ENCODE measurements around the gene OBSL1. TPM values are rescaled to one million over a fixed set of nuclear protein-coding genes. Genes with fewer than 3 reads are reported as not detected.
A peak's percentile ranks its signal among the peaks of the same experiment; 100 is the strongest.

The OBSL1 gene
- total RNA-seq: 10 to 100 TPM; 65.3 to 76.7 TPM
- 100 to 1,000 TPM in 1 of 2 donors, 10 to 100 TPM in 1; 17.8 to 243 TPM for polyA plus RNA-seq
- long read RNA-seq, donor 1, transcript OBSL1-202 (9 exons, 3,297 nt): major isoform, 11 of 82 reads
- long read RNA-seq, donor 1, partial matches to known transcripts: 54 of 82 reads
- long read RNA-seq, donor 1, other reads (novel, unspliced or antisense): 15 of 82 reads
- long read RNA-seq, donor 2, full-length matches to known transcripts: 31 of 74 reads
- long read RNA-seq, donor 2, partial matches to known transcripts: 29 of 74 reads
- long read RNA-seq, donor 2, other reads (novel, unspliced or antisense): 14 of 74 reads

- Histone ChIP-seq H3K36me3 (ENCODE audit: control insufficient read depth in 1 of 2, insufficient read depth in 2 of 2, low read length in 1 of 2) (no peaks in the 10 kb centered on the region), H3K27ac (ENCODE audit: low read depth in 1 of 2, low read length in 2 of 2) (peak within 1 kb of the TSS; percentile 47 to 76), H3K4me3 (ENCODE audit: low read length in 2 of 2) (peak within 1 kb of the TSS; percentile 79 to 91), H3K9me3 (ENCODE audit: control insufficient read depth, low read length) (no peaks in the 10 kb centered on the region), H3K4me1 (ENCODE audit: control insufficient read depth in 1 of 2, insufficient read depth in 2 of 2, low read length in 2 of 2) (no peaks in the 10 kb centered on the region), H3K27me3 (ENCODE audit: control insufficient read depth in 1 of 2, insufficient read depth in 2 of 2, low read length in 1 of 2) (no peaks in the 10 kb centered on the region)
- intact Hi-C loops (cut with DNase I): loop anchor here in 1 of 2 donors (1.0 to 2.0 kb wide), 2 partner anchors 26 to 117 kb away; partner anchors contain the start of gene STK11IP
- DNase-seq (peak; percentile 82 to 89), ATAC-seq (ENCODE audit: low FRiP score) (peak; percentile 79)
- 3% methylated on average over 31 to 42 of the region's 42 CpGs for WGBS, 2 donors
Observed at GRCh38 chr2:219571311-219572236, at the start of gene OBSL1. OBSL1 (minus strand) TSS chr2:219571539; CDS start chr2:219571232, 307 bp downstream.

DNA sequence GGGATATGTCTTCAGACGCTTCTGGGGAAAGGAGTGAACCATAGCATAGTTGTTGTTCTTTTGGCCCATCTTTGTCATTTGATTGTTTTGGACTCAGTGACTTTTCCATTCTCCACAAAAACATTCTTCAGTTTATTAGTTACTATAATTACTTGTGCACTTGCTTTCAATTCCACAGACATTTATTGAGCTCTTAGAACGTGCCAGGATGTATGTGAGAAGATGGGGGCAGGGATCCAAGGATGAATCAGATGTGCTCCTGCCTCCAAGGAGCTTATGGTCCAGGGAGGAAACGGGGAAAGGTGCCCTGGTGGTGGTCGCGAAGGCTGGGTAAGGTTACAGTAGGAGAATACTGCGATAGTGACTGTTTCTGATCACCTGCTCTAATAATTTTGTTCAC lies 49.2 kb upstream of the OBSL1 start:
- H3K27ac ChIP-seq (ENCODE audit: low read depth in 1 of 2, low read length in 2 of 2): no peak overlapping the region

DNA sequence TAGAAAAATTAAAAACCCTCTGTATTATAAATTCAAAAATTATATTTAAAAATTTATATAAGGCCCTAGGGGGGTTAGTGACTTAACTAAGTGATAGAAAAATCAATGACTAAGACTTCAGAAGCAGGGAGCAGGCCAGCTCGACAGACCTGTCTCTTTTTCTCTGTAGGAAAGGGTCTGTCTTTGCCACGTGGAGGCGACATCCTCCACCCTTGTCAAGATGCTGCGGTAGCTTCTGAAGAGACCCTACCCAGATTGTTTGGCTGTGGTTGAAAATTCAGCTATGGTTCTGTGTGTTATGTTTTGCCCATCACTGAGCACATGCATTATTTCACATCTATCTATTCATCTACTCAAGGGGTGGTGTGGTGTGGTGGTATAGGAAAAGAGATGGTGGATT lies 47.9 kb upstream of the OBSL1 start:
- intact Hi-C loops (cut with DNase I): no loop called here
- no peak overlapping the region for H3K4me3 ChIP-seq (ENCODE audit: low read length in 2 of 2)
- WGBS, 2 donors: 81% methylated on average over 4 of the region's 4 CpGs
- peaks cover 0 to 5% of the 10 kb centered on the region in 2 donors for H3K36me3 ChIP-seq (ENCODE audit: control insufficient read depth in 1 of 2, insufficient read depth in 2 of 2, low read length in 1 of 2)
- no peaks in the 10 kb centered on the region for H3K27me3 ChIP-seq (ENCODE audit: control insufficient read depth in 1 of 2, insufficient read depth in 2 of 2, low read length in 1 of 2)
- no peaks in the 10 kb centered on the region for H3K9me3 ChIP-seq (ENCODE audit: control insufficient read depth, low read length)
- no peaks in the 10 kb centered on the region for H3K4me1 ChIP-seq (ENCODE audit: control insufficient read depth in 1 of 2, insufficient read depth in 2 of 2, low read length in 2 of 2)
- DNase-seq (no peak), ATAC-seq (ENCODE audit: low FRiP score) (no peak)
- H3K27ac ChIP-seq (ENCODE audit: low read depth in 1 of 2, low read length in 2 of 2): no peak overlapping the region

More for the DNA sequence above, 49.2 kb upstream of the OBSL1 start:
- Histone ChIP-seq H3K27me3 (ENCODE audit: control insufficient read depth in 1 of 2, insufficient read depth in 2 of 2, low read length in 1 of 2) (no peaks in the 10 kb centered on the region), H3K4me3 (ENCODE audit: low read length in 2 of 2) (no peak overlapping the region), H3K4me1 (ENCODE audit: control insufficient read depth in 1 of 2, insufficient read depth in 2 of 2, low read length in 2 of 2) (no peaks in the 10 kb centered on the region), H3K36me3 (ENCODE audit: control insufficient read depth in 1 of 2, insufficient read depth in 2 of 2, low read length in 1 of 2) (no peaks in the 10 kb centered on the region), H3K9me3 (ENCODE audit: control insufficient read depth, low read length) (no peaks in the 10 kb centered on the region)
- ATAC-seq (ENCODE audit: low FRiP score): no peak
- intact Hi-C loops (cut with DNase I): no loop called here
- DNase-seq: no peak
- WGBS, 2 donors: 82% methylated on average over 6 of the region's 6 CpGs

DNA sequence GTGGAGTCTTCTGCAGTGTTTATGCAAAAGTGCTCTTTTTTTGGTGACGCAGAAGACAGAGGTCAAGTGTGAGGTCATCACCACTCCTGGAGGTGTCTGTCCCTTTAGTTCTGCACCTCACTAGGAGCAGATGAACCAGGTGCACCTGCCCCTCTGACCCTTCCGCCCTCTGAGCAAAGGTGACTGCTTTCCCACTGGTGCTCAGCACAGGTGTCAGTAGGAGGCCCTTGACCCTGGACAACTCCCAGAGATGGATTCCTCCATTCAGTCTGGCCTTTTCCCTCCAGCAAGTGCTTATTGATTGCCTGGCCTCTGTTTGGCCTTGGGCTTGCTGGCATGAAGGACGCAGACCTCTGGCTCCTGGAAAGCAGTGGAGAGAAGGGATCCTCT lies 47.4 kb upstream of the OBSL1 start:
- Histone ChIP-seq H3K27ac (ENCODE audit: low read depth in 1 of 2, low read length in 2 of 2) (no peak overlapping the region), H3K9me3 (ENCODE audit: control insufficient read depth, low read length) (no peaks in the 10 kb centered on the region), H3K4me1 (ENCODE audit: control insufficient read depth in 1 of 2, insufficient read depth in 2 of 2, low read length in 2 of 2) (no peaks in the 10 kb centered on the region), H3K27me3 (ENCODE audit: control insufficient read depth in 1 of 2, insufficient read depth in 2 of 2, low read length in 1 of 2) (no peaks in the 10 kb centered on the region), H3K4me3 (ENCODE audit: low read length in 2 of 2) (no peak overlapping the region), H3K36me3 (ENCODE audit: control insufficient read depth in 1 of 2, insufficient read depth in 2 of 2, low read length in 1 of 2) (peaks cover 0 to 5% of the 10 kb centered on the region in 2 donors)
- DNase-seq (no peak), ATAC-seq (ENCODE audit: low FRiP score) (no peak)
- 94 to 97% methylated on average over 3 of the region's 3 CpGs for WGBS, 2 donors
- intact Hi-C loops (cut with DNase I): no loop called here

- no peak overlapping the region for H3K4me3 ChIP-seq (ENCODE audit: low read length in 2 of 2)
- no peaks in the 10 kb centered on the region for H3K4me1 ChIP-seq (ENCODE audit: control insufficient read depth in 1 of 2, insufficient read depth in 2 of 2, low read length in 2 of 2)
- DNase-seq: no peak
- no peak overlapping the region for H3K27ac ChIP-seq (ENCODE audit: low read depth in 1 of 2, low read length in 2 of 2)
- ATAC-seq (ENCODE audit: low FRiP score): no peak
- H3K9me3 ChIP-seq (ENCODE audit: control insufficient read depth, low read length): no peaks in the 10 kb centered on the region
- H3K27me3 ChIP-seq (ENCODE audit: control insufficient read depth in 1 of 2, insufficient read depth in 2 of 2, low read length in 1 of 2): no peaks in the 10 kb centered on the region
- peaks cover 0 to 5% of the 10 kb centered on the region in 2 donors for H3K36me3 ChIP-seq (ENCODE audit: control insufficient read depth in 1 of 2, insufficient read depth in 2 of 2, low read length in 1 of 2)
- intact Hi-C loops (cut with DNase I): no loop called here
- WGBS, 2 donors: 66 to 73% methylated on average over 4 of the region's 4 CpGs
Observed at GRCh38 chr2:219616550-219616949, 45.2 kb upstream of the OBSL1 start.

GRCh38 chr2:219615894-219616293 lies 44.6 kb upstream of the OBSL1 start:
- intact Hi-C loops (cut with DNase I): no loop called here
- Histone ChIP-seq H3K4me1 (ENCODE audit: control insufficient read depth in 1 of 2, insufficient read depth in 2 of 2, low read length in 2 of 2) (no peaks in the 10 kb centered on the region), H3K9me3 (ENCODE audit: control insufficient read depth, low read length) (no peaks in the 10 kb centered on the region), H3K27me3 (ENCODE audit: control insufficient read depth in 1 of 2, insufficient read depth in 2 of 2, low read length in 1 of 2) (no peaks in the 10 kb centered on the region), H3K4me3 (ENCODE audit: low read length in 2 of 2) (no peak overlapping the region), H3K36me3 (ENCODE audit: control insufficient read depth in 1 of 2, insufficient read depth in 2 of 2, low read length in 1 of 2) (peaks cover 0 to 5% of the 10 kb centered on the region in 2 donors), H3K27ac (ENCODE audit: low read depth in 1 of 2, low read length in 2 of 2) (no peak overlapping the region)
- no peak for DNase-seq
- WGBS, 2 donors: 85 to 95% methylated on average over 11 to 12 of the region's 12 CpGs
- no peak for ATAC-seq (ENCODE audit: low FRiP score)

DNA sequence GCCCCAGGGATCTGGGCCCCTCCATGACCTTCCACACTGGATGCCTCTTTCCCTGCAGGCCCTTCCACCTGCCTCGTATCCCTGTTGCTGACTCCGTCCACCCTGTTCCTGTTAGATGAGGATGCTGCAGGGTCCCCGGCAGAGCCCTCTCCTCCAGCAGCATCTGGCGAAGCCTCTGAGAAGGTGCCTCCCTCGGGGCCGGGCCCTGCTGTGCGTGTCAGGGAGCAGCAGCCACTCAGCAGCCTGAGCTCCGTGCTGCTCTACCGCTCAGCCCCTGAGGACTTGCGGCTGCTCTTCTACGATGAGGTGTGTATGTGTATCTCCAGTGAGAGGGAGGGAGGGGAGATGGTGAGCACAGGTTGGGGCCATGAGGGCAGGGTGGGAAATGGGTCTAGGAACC lies 43.7 kb upstream of the OBSL1 start:
- Histone ChIP-seq H3K4me1 (ENCODE audit: control insufficient read depth in 1 of 2, insufficient read depth in 2 of 2, low read length in 2 of 2) (no peaks in the 10 kb centered on the region), H3K27ac (ENCODE audit: low read depth in 1 of 2, low read length in 2 of 2) (no peak overlapping the region), H3K36me3 (ENCODE audit: control insufficient read depth in 1 of 2, insufficient read depth in 2 of 2, low read length in 1 of 2) (peaks cover 0 to 5% of the 10 kb centered on the region in 2 donors), H3K4me3 (ENCODE audit: low read length in 2 of 2) (no peak overlapping the region), H3K9me3 (ENCODE audit: control insufficient read depth, low read length) (no peaks in the 10 kb centered on the region), H3K27me3 (ENCODE audit: control insufficient read depth in 1 of 2, insufficient read depth in 2 of 2, low read length in 1 of 2) (no peaks in the 10 kb centered on the region)
- DNase-seq (no peak), ATAC-seq (ENCODE audit: low FRiP score) (no peak)
- intact Hi-C loops (cut with DNase I): no loop called here
- WGBS, 2 donors: 91 to 94% methylated on average over 11 of the region's 11 CpGs

DNA sequence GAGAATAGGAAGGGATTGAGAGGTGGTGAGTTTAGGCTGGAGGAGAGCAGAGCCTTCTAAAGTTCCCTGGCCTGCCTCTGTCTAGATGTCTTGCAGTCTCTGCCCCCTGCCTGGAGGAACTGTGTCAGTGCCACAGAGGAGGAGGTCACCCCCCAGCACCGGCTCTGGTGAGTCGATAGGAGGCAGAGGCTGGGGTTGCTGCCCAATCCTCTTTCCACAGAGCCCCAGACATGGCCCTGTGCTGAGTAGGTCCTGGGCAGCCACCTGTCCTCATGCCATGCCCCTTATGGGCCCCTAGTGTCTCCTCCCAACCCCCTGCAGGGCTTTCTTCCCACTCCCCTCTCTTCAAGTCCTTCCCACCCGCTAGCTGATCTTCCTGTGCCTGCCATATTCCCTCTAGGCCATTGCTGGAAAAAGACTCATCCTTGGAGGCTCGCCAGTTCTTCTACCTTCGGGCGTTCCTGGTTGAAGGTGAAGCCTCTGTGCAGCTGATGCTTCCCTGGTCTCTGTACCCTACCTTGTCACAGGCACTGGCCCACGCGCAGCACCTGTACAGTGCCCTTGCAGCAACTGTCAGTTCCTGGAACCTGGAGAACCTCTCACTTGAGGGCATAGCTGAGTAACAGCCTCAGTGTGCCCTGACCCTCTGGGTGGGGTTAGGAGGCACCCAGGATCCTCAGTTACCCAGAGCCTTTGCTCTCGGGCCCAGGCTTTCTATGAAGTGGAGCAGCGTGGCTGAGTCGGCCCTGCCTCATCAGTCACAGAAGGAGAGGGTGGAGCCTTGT lies 42.9 kb upstream of the OBSL1 start:
- WGBS, 2 donors: 93% methylated on average over 11 of the region's 11 CpGs
- Histone ChIP-seq H3K4me1 (ENCODE audit: control insufficient read depth in 1 of 2, insufficient read depth in 2 of 2, low read length in 2 of 2) (no peaks in the 10 kb centered on the region), H3K9me3 (ENCODE audit: control insufficient read depth, low read length) (no peaks in the 10 kb centered on the region), H3K4me3 (ENCODE audit: low read length in 2 of 2) (no peak overlapping the region), H3K27me3 (ENCODE audit: control insufficient read depth in 1 of 2, insufficient read depth in 2 of 2, low read length in 1 of 2) (no peaks in the 10 kb centered on the region), H3K27ac (ENCODE audit: low read depth in 1 of 2, low read length in 2 of 2) (no peak overlapping the region), H3K36me3 (ENCODE audit: control insufficient read depth in 1 of 2, insufficient read depth in 2 of 2, low read length in 1 of 2) (peaks cover 0 to 5% of the 10 kb centered on the region in 2 donors)
- DNase-seq: peak in 1 of 2 donors; percentile 48
- no peak for ATAC-seq (ENCODE audit: low FRiP score)
- intact Hi-C loops (cut with DNase I): no loop called here

Measured in aorta (tissue), 5 donors.